SK-N-SH treated with all-trans-retinoic acid at 6 μM for 48 hours (cell line): ENCODE measurements around the gene XYLT2.

ENCODE experiments used
- OSR1 ChIP-seq: fragments of 250-450 bp; sonication (Bioruptor Pico); IDR thresholded peaks from 2 replicates; pipeline ENCODE4 v1.8.0; 2022; ENCODE audit warnings: moderate library complexity, mild to moderate bottlenecking, inconsistent platforms
- ZNF565 ChIP-seq: fragments of 450-650 bp; formaldehyde crosslinking; conservative IDR thresholded peaks from 2 replicates; pipeline ENCODE4 v1.5.0; 2020; ENCODE audit warnings: low read depth, mild to moderate bottlenecking, moderate library complexity
- TF ChIP-seq, protein P1 (sequence below): fragments of 250-450 bp; sonication (Bioruptor Pico); IDR thresholded peaks from 2 replicates; pipeline ENCODE4 v1.8.0; 2020; ENCODE audit warnings: mild to moderate bottlenecking, moderate library complexity, borderline replicate concordance

- no peak for TF ChIP-seq ZNF565 (CRISPR knock-in tag)
- TF ChIP-seq, protein P1, sequence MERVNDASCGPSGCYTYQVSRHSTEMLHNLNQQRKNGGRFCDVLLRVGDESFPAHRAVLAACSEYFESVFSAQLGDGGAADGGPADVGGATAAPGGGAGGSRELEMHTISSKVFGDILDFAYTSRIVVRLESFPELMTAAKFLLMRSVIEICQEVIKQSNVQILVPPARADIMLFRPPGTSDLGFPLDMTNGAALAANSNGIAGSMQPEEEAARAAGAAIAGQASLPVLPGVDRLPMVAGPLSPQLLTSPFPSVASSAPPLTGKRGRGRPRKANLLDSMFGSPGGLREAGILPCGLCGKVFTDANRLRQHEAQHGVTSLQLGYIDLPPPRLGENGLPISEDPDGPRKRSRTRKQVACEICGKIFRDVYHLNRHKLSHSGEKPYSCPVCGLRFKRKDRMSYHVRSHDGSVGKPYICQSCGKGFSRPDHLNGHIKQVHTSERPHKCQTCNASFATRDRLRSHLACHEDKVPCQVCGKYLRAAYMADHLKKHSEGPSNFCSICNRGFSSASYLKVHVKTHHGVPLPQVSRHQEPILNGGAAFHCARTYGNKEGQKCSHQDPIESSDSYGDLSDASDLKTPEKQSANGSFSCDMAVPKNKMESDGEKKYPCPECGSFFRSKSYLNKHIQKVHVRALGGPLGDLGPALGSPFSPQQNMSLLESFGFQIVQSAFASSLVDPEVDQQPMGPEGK (CRISPR knock-in tag) = no peak
- TF ChIP-seq OSR1 (CRISPR knock-in tag) = no peak
These were observed 37.0 kb downstream of the XYLT2 start for GRCh38 chr17:50382931-50383330.
